Measurements from ENCODE around the gene COL4A6. TPM values are rescaled to one million over a fixed set of nuclear protein-coding genes. Genes with fewer than 3 reads are reported as not detected.
A peak's percentile ranks its signal among the peaks of the same experiment; 100 is the strongest.

COL4A6 gene
- total and polyA plus RNA-seq, 10 donors, result 0.15 to 4.8 (median 0.84) TPM

GRCh38 chrX:108439426-108439942 lies 1.3 kb upstream of the COL4A6 start, which contains the start of gene COL4A5:
Gene COL4A5, plus strand, starts transcription at chrX:108439838. Its CDS starts 288 bp downstream, at chrX:108440126.
- intact Hi-C loops (cut with DNase I; ENCODE audit: low total_unique reads), result no loop called here
- Histone ChIP-seq H3K27me3 (replicated peaks in 1 of 7) (peaks cover 0 to 34% (median 16%) of the 10 kb centered on the region in 7 donors), H3K27ac (peak within 1 kb of the TSS in 2 of 8 donors; percentile 22 to 33), H3K4me3 (peak within 1 kb of the TSS in 7 of 8 donors; percentile 5 to 59 (median 25)), H3K36me3 (no peaks in the 10 kb centered on the region), H3K9me3 (no peaks in the 10 kb centered on the region), H3K4me1 (no peaks in the 10 kb centered on the region)
- no peak for DNase-seq
- no peak for TF ChIP-seq POLR2A (IDR thresholded peaks at IDR 0.05)
- no peak for TF ChIP-seq CTCF (IDR thresholded peaks at IDR 0.05 in 8 of 11, conservative IDR thresholded peaks at IDR 0.05 in 3 of 11)
- TF ChIP-seq POLR2AphosphoS5 (IDR thresholded peaks at IDR 0.05), result no peak
- WGBS, 5 donors, result 2 to 23% (median 6%) methylated on average over 12 to 13 of the region's 13 CpGs

- peak overlapping the region in 1 of 8 donors; percentile 6 for H3K4me3 ChIP-seq
- intact Hi-C loops (cut with DNase I; ENCODE audit: low total_unique reads), result no loop called here
Observed at GRCh38 chrX:108437349-108438109, 693 bp downstream of the COL4A6 start.

GRCh38 chrX:108435261-108435660 lies 3.0 kb downstream of the COL4A6 start:
- WGBS, 5 donors, result 71 to 94% (median 83%) methylated on average over 5 of the region's 5 CpGs
- Histone ChIP-seq H3K9me3 (no peaks in the 10 kb centered on the region), H3K27me3 (replicated peaks in 1 of 7) (peaks cover 0 to 29% (median 8%) of the 10 kb centered on the region in 7 donors), H3K4me3 (no peak overlapping the region), H3K4me1 (no peaks in the 10 kb centered on the region), H3K27ac (no peak overlapping the region), H3K36me3 (no peaks in the 10 kb centered on the region)
- TF ChIP-seq POLR2AphosphoS5 (IDR thresholded peaks at IDR 0.05) (no peak), CTCF (IDR thresholded peaks at IDR 0.05 in 8 of 11, conservative IDR thresholded peaks at IDR 0.05 in 3 of 11) (no peak), POLR2A (IDR thresholded peaks at IDR 0.05) (no peak)
- no peak for DNase-seq
- intact Hi-C loops (cut with DNase I; ENCODE audit: low total_unique reads), result no loop called here

More at GRCh38 chrX:108437349-108438109, 693 bp downstream of the COL4A6 start:
- TF ChIP-seq CTCF (IDR thresholded peaks at IDR 0.05 in 8 of 11, conservative IDR thresholded peaks at IDR 0.05 in 3 of 11) (no peak), POLR2A (IDR thresholded peaks at IDR 0.05) (no peak), POLR2AphosphoS5 (IDR thresholded peaks at IDR 0.05) (no peak)
- Histone ChIP-seq H3K36me3 (no peaks in the 10 kb centered on the region), H3K27me3 (replicated peaks in 1 of 7) (peaks cover 0 to 34% (median 12%) of the 10 kb centered on the region in 7 donors), H3K4me1 (no peaks in the 10 kb centered on the region), H3K9me3 (no peaks in the 10 kb centered on the region), H3K27ac (no peak overlapping the region)
- 19 to 38% (median 29%) methylated on average over 12 to 20 of the region's 20 CpGs for WGBS, 5 donors
- DNase-seq, result no peak

GRCh38 chrX:108426262-108426661 lies 12.0 kb downstream of the COL4A6 start:
- WGBS, 5 donors, result 31 to 83% (median 78%) methylated on average over 1 of the region's 1 CpG
- intact Hi-C loops (cut with DNase I; ENCODE audit: low total_unique reads), result no loop called here

More at GRCh38 chrX:108426262-108426661, 12.0 kb downstream of the COL4A6 start:
- no peaks in the 10 kb centered on the region for H3K4me1 ChIP-seq
- no peak overlapping the region for H3K4me3 ChIP-seq
- peaks cover 0 to 7% (median 0%) of the 10 kb centered on the region in 7 donors for H3K27me3 ChIP-seq (replicated peaks in 1 of 7)
- no peaks in the 10 kb centered on the region for H3K9me3 ChIP-seq
- DNase-seq, result no peak
- no peaks in the 10 kb centered on the region for H3K36me3 ChIP-seq
- H3K27ac ChIP-seq, result no peak overlapping the region
- TF ChIP-seq CTCF (IDR thresholded peaks at IDR 0.05 in 8 of 11, conservative IDR thresholded peaks at IDR 0.05 in 3 of 11) (no peak), POLR2A (IDR thresholded peaks at IDR 0.05) (no peak), POLR2AphosphoS5 (IDR thresholded peaks at IDR 0.05) (no peak)
